Posterior cingulate gyrus (tissue), 11 donors: ENCODE results near the gene HOXC13.

Experiments used
- DNase-seq, 10 donors: peaks; one replicate each; pipeline versions ENCODE4 v3.0.0 to v3.0.0-alpha.2; 2020 to 2021; ENCODE audit warnings: mixed read lengths in 3 of 10
- intact Hi-C: fragments of 100-400 bp; cut with DNase I; formaldehyde crosslinking; loops from one replicate; pipeline ENCODE4 v1.15.1; 2023

The HOXC13 gene

DNA sequence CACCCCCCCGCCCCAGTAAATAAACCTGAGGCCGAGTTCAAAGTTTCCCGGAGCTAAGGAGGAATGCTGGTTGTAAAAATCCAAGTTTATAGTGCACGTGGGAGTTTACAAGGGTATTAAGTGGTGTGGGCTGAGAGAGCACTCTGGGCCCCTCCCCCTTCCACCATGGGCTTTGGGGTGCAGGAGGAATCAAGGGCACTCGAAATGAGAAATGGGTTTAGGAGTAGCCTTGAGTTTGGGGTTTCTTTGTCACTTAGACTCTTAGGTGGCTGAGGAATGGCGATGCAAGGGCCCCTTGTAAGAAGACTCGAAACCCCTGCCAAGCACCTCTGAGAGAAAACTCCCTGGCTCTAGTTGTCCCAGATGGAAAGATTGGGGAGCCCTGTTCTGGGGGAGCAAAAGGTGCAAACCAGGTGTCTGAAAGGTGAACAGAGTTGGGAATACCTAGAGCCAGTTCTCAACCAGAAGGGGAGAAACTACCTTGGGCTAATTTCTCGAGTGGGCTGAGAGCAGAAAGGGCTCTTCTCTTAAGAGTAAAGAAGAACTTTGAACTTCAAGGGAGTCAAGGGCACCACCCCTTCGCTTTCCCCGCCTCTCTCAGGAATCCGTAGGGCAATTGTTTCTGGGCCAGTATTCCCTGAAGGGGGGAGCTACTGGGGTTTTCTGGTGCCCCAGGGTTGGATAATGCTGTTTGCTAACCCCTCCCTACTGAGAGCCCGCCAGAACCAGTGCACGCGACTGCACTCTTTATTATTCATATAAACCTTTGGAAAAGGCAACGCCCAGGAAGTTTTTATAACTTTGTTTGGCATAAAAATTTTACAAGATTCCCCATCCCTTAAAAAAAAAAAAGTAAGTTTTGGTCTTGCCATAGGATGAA is 40.1 kb downstream of the HOXC13 start:
- intact Hi-C loops = no loop called here
- DNase-seq = peak in 1 of 10 donors; percentile 16

DNA sequence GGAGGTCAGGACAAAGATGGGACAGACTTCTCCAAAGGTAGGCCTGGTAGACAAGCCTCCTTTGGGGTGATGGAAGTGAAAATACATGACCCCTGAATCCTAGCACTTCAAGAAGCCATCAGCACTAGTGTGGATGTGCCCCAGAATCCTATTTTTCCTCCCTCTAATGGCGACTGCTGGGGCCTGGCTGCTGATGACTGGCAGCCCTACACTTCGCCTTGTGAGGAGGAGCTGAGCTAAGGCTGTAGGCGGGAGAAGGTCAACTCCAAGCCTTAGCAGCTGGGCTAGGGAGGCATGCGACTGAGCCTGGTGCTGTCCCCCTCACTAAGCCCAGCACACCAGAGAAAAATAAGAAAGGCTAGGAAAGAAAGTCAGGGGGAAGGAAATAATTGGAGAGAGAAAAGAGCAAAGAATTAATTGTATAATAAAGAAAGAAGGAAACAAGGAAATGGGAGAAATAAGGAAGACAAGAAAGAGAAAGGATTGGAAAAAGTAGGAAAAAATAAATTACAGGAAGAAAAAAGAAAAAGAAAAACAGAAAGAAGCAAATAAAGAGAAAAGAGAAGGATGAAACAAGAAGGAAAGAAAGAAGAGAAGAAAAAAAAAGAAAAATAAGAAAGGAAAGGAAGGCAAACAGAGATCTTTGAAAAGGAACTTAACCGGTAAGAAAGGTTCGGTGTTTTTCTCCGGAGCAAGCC is 41.6 kb downstream of the HOXC13 start:
- peak in 1 of 10 donors; percentile 2 for DNase-seq
- intact Hi-C loops = no loop called here

DNA sequence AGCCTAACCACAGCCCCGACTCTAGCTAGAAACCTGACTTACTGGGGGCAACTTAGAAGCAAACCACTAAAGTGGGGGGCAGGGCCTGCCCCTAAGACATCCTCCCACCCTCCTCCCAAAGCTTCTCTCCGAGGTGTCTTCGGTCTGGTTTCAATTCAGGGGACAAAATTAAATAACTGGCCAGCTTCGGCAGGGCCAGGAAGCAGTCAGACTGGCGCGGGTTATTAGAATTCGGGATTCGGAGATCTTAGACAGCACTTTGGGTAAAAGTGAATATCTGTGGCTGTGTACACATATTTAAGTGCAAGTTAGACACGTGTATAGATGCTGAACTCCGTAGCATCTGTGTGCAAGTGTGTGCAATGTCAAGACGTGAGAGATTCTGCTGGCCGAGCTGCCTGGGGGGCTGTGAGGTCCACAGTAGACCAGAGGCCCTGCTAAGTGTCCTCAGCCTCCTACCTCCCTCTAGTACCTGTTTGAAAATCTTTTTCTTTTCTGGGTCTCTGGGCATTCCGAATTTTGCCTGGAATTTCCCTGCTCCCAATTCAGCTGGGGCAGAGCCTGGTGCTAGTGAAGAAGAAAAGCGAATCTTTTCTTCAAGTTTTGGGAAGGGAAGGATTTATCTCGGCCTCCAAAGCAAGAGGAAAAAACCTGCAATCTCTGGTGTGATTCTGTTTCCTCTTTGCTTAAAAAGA is 42.3 kb downstream of the HOXC13 start:
- DNase-seq = peak in 1 of 10 donors; percentile 40
- intact Hi-C loops = no loop called here

DNA sequence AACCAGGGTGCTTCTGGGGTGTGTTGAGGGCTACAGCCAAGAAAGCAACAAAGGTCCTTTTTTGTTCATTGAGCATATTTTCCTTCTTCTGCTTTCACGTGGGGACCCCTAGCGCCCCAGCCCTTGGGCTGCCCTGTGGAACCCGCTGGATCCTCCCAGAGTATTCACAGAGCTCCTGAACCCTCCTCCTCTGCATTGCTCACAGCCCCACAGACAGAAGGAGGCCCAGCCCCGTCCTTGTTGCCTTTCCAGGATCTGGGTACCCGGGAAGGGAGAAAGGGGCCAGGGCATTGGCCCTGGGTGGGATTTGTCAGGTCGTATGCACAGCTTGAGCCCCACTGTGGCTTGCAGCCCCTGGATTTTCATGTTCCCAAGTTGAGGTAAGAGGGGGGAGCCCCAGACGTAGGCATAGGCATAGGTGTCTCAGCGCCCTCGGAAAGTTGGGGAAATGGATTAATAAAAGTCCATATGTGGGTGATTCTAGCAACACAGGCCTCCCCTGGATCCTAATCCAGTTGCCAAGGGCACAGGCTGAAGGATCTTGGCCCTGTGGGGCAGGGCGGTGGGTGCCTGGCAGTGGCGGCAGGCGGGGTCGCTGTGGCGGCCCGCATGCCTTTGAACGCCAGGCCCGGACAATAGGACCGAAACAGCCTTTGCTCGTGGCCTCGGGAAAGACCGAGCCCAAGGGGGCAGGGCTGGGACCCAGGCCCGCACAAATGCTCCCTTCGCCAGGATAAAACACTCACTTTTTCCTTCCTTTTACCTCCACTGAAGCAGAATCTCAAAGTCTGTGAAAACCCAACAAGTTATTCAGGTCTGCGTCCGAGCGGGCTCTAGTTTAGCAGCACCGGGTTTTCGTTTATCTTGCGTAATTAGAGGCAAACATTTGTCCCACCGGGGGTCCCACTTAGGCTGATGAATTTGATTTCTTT is 43.3 kb downstream of the HOXC13 start:
- peak in 1 of 10 donors; percentile 26 for DNase-seq
- intact Hi-C loops = no loop called here

DNA sequence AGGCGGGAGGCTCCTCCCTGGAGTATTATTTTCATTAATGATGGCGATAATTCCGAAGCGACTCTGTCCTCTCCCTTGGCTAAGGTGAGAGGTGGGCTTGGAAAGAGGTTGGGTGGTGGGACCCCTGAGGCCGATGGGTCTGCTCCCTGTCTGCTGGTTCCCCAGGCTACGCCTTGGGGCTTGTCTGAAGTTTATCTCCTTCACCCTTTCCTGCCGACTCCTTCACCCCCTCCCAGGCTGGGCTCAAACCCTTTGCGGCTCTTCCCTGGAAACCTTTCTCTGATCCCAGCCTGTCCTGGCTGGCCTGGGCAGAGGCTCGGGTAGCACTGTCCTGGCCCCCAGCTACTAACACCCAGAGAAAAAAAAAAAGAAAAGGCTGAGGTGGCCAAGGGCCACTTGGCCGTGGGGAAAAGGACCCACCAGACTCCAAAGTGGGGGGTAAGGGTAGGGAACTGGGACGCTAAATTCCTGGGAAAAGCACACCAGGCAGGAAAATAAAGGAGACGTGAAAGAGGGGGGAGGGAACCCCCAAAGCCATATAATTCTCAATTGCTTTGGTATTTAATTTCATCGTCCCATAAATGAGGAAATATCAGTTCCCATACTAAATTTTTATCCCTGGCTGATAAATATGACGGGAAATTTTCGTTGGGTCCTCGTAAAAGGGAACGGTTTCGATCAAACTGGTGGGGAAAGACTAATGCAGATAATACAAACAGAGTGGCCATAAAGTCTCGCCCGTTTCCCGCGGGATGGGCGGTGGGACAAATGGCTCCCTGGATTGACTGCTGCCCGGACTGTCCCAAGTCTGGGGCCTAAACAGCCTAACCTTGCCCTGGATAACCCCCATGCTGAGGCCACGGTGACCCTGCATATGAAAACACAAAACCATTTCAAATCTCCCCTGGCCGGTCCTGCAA is 44.3 kb downstream of the HOXC13 start:
- DNase-seq = peak in 1 of 10 donors; percentile 49
- intact Hi-C loops = no loop called here

DNA sequence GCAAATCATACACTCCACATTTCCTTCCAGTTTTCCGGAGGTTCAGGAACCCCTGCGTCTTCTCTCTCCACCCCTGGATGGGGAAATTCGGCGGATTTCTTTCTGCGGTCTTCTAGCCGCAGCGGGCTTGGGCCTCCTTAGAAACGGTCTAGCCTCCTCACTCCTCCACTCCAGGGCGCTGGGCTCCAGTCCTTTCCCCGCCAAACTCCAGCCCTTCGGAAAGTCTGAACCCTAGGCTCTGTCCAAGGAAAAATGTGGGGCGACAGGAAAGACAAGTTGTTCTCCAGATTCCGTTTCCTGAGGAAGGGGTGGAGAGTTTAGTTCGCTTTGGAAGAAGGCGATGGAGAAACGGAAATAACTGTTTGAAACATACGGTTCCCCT is 44.9 kb downstream of the HOXC13 start:
- no peak for DNase-seq
- intact Hi-C loops = no loop called here

DNA sequence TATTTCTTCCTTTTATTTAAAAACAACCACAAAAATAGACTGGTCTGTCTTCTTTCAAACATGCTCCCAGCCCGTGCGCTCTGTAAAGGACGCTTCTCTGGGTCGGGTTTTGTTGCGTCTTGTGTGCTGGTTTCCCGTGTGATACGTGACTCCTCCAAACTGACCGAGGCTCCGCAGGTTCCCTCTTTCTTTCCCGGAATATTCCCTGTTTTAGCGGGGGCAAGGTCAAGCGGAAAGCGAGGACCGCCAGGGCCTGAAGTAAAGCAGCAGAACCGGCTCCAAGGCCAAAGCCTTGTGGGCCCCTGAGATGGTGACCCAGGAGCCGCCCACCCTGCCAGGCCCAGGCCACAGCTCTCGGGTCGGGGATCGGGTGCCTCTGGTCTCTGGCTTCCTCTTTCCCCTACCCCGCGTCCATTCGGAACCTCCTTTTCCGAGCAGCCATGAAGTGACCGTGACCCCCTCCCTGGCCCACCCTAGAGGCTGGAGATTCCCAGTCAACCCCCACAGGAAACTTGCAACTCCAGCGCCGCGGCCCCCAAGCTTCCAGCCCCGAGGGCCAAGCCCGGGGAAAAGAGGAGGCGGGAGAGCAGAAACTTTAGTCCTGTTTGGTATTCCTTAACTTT is 45.4 kb downstream of the HOXC13 start:
- intact Hi-C loops = no loop called here
- DNase-seq = peak in 3 of 10 donors; percentile 21 to 61 (median 47)

DNA sequence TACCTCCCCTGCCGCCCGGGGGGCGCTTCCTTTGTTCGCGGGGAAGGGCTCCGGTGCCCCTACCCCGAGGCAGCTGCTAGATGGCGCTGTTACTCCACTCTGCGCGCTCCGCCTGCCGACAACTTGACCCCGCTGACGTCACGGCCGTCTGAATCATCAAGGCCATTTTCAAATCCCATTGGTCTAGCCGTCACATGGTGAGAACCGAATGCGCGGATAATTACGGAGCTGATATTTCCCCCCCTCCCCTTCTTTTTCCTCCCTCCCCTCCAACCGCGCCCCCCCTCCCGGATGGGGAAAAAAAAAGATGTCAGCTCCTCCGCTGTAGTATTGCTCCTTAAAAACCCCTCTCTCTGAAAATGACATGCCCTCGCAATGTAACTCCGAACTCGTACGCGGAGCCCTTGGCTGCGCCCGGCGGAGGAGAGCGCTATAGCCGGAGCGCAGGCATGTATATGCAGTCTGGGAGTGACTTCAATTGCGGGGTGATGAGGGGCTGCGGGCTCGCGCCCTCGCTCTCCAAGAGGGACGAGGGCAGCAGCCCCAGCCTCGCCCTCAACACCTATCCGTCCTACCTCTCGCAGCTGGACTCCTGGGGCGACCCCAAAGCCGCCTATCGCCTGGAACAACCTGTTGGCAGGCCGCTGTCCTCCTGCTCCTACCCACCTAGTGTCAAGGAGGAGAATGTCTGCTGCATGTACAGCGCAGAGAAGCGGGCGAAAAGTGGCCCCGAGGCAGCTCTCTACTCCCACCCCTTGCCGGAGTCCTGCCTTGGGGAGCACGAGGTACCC is 46.5 kb downstream of the HOXC13 start, which contains the start of gene HOXC10:
HOXC10 (plus strand) TSS at position 246 of the 791 bp plus-strand sequence; CDS start at position 360, 114 bp downstream.
- intact Hi-C loops = loop anchor here (5.0 kb wide), 1 partner anchor 218 kb away; no protein-coding TSS in a partner anchor
- DNase-seq = peak in 6 of 10 donors; percentile 29 to 91 (median 58)

DNA sequence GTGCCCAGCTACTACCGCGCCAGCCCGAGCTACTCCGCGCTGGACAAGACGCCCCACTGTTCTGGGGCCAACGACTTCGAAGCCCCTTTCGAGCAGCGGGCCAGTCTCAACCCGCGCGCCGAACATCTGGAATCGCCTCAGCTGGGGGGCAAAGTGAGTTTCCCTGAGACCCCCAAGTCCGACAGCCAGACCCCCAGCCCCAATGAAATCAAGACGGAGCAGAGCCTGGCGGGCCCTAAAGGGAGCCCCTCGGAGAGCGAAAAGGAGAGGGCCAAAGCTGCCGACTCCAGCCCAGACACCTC is 47.0 kb downstream of the HOXC13 start:
- intact Hi-C loops = loop anchor here (5.0 kb wide), 1 partner anchor 218 kb away; no protein-coding TSS in a partner anchor
- DNase-seq = peak in 1 of 10 donors; percentile 60

DNA sequence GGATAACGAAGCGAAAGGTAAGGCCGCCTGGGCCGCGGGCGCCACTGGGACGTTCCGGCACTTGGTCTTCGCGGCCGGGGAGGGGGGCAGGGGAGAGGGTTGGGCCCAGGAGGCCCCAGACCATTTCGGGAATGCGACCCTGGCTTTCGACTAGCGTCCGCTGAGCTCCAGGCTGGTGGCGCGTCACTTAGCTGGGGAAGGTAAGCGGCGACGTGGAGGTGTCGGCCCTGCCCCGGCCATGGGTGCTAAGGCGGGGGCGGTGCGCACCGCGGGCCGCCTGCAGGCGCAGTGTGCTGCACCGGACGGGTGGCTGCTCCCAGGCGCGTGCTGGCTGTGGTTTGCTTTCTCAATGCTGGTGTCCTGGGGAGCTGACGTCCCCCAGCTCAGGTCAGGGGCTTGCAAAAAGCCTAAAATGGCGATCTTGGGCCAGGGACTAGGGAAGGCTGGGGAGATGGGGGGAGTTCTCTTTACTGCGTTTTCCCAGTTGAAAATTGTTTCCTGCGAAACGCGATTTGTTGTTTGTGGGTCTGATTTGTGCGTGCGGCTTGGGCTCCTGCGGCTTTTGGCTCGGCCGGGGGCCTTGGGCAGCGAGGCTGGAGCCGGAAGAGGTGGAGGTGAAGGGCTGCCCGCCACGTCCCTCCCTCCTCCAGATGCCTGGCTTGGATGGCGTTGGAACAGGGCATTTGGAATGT is 47.5 kb downstream of the HOXC13 start:
- intact Hi-C loops = loop anchor here (5.0 kb wide), 1 partner anchor 219 kb away; no protein-coding TSS in a partner anchor
- DNase-seq = peak in 2 of 10 donors; percentile 7 to 55

DNA sequence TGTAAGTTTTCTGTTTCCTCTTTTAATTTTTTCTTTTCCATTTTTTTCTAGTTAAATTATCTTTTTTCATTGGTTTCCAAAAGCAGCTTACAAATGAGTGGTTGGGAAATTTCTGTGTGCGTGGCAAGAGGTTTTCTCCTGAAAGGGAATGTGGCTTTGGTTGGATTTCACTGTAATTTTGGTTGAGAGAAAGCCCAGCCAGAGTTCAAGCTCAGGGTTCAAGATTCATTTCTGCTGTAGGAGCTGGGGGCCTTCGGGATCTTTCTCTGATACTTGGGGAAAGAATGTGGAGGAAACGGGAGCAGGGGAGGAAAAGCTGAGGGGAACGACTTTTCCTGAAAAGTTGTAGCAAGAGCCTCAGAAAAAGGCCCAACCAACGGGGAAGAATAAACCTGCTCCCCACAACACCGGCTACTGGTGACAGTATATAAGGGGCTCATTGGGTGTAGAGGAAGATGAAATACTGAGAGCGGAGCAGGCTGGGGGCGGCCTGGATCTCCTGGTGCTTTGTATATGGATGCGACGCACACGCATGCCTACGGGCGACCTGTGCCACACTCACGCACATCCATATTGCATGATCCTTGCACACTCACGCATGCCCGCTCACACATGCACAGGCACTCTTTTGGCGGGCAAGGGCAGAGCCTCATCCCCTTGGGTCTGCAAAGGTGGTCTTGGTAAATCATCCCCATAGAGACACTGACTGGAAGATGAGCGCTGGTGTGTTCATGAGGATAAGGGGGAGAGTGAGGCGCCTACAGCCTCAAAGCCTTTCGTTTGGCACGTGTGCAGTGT is 48.3 kb downstream of the HOXC13 start:
- intact Hi-C loops = loop anchor here (5.0 kb wide), 1 partner anchor 220 kb away; no protein-coding TSS in a partner anchor

DNA sequence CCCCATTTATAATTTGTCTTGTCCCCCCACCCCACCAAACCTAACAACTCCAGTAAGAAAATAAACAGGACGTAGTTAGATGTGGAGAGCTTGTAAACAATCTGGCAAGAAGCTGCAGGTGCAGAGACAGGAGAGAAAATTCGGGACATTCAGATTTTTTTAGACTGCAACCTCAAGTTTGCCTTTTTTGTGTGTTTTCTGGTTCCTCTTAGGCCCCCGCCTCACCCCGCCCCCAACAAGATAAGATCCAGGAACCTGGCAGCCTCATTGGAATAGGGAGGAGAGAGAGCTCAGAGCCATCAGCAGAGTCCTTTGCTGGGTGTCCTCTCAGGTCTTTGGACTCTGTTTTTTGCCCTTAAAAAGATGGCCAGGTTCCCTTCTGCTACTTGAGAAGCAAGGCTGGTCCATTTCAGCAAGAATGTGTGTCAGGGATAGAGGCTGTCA is 49.2 kb downstream of the HOXC13 start:
- DNase-seq = no peak
- intact Hi-C loops = loop anchor here (5.0 kb wide), 1 partner anchor 221 kb away; no protein-coding TSS in a partner anchor

More for the DNA sequence above, 48.3 kb downstream of the HOXC13 start:
- DNase-seq = peak in 2 of 10 donors; percentile 17 to 31

DNA sequence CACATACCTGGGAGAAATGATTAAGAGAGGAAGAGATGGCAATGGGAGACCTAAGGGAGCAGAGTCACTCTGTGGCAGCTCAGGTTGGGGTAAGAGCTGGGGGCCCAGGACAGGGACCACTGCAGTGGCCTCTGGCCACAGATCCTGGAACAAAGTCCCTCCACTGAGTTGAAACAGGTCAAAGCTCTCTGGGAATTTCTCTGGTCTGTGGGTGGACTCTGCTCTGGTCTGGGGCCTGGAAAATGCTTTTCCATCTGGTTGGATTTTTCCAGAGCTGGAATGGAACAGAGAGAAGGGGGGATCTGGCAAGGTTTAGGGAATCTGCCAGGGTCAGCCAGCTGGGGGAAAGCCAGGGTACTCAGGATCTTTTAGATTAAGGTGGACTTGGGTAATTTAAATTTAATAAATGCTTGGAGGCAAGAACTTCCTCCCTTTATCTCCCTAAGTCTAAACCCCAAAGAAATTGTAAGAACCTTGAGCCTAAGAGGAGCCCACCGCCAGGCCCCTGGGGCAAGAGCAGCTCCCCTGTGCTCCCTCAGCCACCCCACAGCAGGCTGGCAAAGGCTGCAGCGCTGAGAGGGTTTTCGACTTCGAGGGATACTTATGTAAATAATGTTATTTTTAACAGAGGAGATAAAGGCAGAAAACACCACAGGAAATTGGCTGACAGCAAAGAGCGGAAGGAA is 50.1 kb downstream of the HOXC13 start:
- intact Hi-C loops = loop anchor here (5.0 kb wide), 1 partner anchor 221 kb away; no protein-coding TSS in a partner anchor
- DNase-seq = peak in 1 of 10 donors; percentile 49

DNA sequence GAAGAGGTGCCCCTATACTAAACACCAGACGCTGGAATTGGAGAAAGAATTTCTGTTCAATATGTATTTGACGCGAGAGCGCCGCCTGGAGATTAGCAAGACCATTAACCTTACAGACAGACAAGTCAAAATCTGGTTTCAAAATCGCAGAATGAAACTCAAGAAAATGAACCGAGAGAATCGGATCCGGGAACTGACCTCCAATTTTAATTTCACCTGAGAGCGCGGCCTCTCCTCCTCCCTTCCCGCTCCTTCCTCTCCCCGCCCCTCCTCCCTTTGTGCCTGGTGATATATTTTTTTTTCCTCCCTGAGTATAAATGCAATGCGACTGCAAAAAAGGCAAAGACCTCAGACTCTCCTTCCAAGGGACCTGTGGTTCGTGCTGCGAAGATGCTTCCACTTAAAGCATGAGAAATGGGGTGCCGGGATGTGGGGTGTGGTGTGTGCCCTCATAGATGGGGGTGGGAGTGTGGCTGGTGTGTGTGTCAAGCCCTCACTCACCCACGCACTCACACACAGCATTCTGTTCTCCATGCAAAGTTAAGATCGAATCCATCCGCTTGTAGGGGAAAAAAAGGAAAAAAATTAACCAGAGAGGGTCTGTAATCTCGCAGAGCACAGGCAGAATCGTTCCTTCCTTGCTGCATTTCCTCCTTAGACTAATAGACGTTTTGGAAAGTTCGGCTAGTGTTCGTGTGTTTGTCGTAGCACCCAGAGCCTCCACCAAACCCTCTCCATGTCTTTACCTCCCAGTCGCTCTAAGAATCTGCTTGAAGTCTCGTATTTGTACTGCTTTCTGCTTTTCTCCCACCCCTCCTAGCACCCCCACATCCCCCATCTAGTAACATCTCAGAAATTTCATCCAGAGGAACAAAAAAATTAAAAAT is 50.8 kb downstream of the HOXC13 start:
- DNase-seq = peak in 2 of 10 donors; percentile 21 to 81
- intact Hi-C loops = loop anchor here (5.0 kb wide), 1 partner anchor 222 kb away; no protein-coding TSS in a partner anchor
